Activated naive CD4-positive, alpha-beta T cell treated with anti-CD3 and anti-CD28 coated beads, Interleukin-2, amount 50 U/mL, for 16 hours (primary cell): ENCODE results near the gene OR4X2.
"Not testable (repeated sequence)": the region's sequence is repeated elsewhere in the genome, so short reads cannot be mapped to it uniquely, and the experiment has no call there.

ENCODE experiments used
- DNase-seq: peaks from one replicate; pipeline ENCODE4 v3.0.0-alpha.2; 2020

Gene OR4X2, protein sequence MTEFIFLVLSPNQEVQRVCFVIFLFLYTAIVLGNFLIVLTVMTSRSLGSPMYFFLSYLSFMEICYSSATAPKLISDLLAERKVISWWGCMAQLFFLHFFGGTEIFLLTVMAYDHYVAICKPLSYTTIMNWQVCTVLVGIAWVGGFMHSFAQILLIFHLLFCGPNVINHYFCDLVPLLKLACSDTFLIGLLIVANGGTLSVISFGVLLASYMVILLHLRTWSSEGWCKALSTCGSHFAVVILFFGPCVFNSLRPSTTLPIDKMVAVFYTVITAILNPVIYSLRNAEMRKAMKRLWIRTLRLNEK

DNA sequence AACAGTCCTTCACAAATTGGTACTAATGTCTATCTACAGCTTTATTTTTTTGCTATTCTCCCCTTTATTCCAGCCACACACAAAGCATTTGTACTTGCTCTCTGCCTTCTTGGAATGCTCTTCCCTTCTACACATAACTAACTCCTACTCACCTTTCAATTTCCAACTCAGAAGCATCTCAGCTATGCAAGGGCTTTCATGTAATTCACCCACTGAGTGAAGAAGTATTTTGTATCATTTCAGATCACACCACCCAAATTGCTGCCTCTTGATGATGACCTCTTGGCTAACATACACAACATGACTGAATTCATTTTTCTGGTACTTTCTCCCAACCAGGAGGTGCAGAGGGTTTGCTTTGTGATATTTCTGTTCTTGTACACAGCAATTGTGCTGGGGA lies at the start of gene OR4X2:
TSS of gene OR4X2 (plus strand) at position 301 of the 400 bp plus-strand sequence. CDS start at position 301, 0 bp downstream.
- no peak for DNase-seq

DNA sequence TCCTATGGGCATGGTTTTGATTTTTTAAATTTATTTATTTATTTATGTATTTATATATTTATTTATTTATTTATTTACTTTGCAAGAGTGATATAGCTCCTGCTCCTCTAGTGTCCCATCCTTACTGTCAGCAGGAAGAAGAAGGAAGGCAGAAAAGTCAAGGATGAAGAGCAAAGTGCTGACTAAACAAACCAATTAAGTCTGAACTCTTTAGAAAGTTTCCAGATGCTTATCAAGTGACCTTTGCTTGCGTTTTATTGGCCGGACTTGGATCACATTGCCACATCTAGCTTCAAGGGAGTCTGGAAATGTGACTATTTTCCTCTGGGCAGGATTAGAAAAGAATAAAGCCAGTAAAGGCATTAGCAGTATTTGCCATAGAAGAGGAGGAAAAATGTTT lies 37.0 kb upstream of the OR4X2 start:
- no peak for DNase-seq

DNA sequence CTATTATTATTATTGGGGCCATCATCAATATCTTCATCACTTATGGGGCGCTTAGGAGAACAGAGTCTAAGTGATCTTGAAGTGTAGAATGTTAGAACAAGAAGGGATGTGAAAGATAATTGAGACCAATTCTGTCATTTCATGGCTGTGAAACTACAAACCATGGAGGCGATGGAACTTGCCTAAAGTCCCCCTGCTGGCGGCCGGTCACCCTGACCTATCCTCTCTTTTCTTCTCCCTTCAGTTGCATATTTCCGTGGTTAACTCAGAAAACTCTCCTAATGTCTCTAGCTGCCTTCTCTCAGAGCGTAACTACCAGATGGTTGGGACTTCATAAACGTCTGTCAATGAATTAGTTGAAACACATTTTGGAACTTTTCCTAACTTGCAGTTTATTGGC lies 34.9 kb upstream of the OR4X2 start:
- DNase-seq = no peak

DNA sequence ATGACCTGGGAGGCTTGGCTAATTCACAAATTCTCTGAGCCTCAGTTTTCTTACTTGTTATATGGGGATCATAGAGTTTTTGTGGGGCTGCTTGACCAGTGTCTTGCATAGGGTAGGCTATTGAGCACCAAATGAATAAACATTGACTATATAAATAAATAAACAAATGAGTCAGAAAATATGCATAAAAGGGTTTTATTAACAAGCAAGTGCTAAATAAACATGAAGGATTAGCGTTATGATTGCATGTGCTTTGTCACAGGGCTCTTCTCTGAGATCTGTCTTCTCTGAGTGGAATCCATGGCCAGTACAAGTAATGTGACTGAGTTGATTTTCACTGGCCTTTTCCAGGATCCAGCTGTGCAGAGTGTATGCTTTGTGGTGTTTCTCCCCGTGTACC lies 28.4 kb upstream of the OR4X2 start, which contains the start of gene OR4B1:
TSS of gene OR4B1 (plus strand) at position 301 of the 400 bp plus-strand sequence. CDS start at position 301, 0 bp downstream.
- DNase-seq = no peak

DNA sequence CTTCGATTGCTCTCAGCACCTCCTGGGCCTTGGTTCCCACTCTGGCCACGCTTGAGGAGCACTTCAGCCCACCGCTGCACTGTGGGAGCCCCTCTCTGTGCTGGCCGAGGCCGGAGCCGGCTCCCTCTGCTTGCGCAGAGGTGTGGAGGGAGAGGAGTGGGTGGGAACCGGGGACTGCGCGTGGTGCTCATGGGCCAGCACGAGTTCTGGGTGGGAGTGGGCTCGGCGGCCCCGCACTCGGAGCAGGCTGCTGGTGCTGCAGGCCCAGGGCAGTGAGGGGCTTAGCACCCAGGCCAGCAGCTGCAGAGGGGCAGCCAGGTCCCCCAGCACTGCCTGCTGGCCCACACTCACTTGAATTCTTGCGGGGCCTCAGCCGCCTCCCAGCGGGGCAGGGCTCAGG lies 16.1 kb upstream of the OR4X2 start:
- no peak for DNase-seq

DNA sequence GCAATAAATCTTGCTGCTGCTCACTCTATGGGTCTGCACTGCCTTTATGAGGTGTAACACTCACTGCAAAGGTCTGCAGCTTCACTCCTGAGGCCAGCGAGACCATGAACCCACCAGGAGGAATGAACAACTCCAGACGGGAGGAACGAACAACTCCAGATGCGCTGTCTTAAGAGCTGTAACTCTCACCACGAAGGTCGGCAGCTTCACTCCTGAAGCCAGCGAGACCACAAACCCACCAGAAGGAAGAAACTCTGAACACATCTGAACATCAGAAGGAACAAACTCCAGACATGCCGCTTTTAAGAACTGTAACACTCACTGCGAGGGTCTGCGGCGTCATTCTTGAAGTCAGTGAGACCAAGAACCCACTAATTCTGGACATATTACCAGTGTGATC lies 14.8 kb upstream of the OR4X2 start:
- DNase-seq = not testable (repeated sequence)

DNA sequence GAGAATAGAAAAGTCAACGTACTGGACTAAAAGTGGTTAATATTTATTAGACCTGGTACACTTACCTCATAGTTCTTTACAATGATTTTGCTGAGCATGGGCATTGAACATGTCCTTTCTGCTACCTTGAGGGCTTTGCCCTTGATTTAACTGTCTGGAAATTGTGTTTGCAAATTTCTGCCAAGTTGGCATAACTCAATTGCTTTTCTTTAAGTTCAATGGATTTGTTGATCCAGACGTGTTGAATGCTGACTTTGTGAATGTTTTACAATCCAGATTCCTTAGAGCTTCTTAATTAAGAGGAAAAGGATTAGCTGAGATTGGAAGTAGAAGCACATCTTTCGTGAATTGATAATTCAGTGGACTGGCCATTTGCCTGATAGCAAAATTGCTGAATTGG lies 7.2 kb upstream of the OR4X2 start:
- DNase-seq = no peak

DNA sequence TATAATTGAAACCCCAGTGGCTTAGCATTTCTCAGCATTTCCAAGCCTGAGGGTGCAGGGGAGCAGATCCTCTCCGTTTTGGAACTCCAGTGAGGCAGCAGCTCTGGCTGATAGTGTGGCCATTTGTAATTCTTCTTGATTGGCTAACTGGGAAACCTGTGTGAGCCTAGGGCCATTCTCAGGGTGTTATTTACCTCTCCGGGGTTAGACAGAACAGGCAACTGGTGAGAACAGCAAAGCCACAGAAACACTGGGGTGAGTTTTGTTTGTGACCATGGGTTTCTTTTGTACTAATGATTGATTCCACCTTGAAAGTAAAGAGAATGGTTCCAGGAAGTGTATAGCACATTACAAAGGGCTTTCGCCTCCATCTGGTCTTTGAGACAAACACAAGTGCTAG lies 2.4 kb upstream of the OR4X2 start:
- no peak for DNase-seq

DNA sequence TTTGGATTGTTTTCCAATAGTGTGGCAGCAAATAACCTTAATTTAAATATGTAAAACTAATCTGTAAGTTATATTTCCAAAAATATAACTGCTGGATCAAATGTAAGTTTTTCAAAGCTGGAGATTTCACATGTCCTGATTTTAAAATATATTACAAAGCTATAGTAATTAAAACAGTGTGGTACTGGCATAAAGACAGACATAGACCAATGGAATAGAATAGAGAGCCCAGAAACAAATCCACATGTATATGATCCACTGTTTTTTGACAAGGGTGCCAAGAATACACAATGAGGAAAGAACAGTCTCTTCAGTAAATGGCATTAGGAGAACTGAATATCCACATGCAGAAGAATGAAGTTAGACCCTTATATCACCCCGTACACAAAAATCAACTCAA lies 4.0 kb downstream of the OR4X2 start:
- no peak for DNase-seq

DNA sequence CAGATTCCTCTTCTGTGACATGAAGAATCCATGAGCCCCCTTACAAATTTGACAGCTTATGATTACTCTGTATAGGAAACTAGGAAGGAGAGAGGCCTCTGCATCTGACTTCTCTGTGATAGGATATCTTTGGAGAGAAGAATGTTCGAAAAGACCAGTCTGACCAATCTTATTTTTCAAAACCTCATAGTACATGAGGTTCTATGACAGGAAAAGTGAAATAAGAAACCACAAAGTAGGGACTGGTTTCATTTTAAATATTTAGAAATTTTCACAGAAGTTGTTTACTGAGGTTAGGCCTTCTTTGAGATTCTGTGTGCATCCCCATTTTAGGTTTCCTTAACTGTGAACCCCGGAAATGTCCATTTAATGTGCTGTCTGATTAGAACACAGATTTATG lies 16.7 kb downstream of the OR4X2 start:
- no peak for DNase-seq

DNA sequence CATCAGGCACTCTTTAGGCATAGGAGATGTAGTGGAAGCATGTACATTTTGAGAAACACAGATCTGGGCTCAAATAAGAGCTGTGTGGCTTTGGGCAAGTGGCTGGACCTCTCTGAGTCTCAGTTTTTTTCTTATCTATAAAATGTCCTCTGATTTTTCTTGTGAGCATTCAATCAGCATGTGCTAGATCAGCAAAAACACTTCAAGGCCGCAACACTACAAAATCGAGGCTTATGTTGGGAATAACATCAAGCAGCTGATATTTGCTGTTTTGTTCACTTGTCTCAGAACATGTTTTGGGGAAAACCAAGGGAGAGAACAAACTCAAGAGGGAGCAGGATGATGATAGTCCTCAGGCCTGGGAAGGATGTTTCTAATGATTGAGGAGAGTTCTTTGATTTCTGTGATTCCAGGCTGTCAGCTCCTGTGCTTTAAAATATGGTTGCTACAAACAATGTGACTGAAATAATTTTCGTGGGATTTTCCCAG lies 18.6 kb downstream of the OR4X2 start, which contains the start of gene OR4X1:
TSS of gene OR4X1 (plus strand) at position 439 of the 489 bp plus-strand sequence. CDS start at position 439, 0 bp downstream.
- no peak for DNase-seq

DNA sequence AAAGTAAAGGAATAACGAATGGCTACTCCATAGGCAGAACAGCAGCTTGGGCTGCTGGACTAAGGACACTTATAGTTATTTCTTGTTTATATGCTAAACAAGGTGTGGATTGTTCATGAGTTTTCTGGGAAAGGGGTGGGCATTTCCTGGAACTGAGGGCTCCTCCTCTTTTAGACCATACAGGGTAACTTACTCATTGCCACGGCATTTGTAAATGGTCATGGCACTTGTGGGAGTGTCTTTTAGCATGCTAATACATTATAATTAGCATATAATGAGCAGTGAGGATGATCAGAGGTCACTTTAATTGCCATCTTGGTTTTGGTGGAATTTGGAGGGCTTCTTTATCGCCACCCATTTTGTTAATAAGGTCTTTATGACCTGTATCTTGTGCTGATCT lies 25.7 kb downstream of the OR4X2 start:
- no peak for DNase-seq

DNA sequence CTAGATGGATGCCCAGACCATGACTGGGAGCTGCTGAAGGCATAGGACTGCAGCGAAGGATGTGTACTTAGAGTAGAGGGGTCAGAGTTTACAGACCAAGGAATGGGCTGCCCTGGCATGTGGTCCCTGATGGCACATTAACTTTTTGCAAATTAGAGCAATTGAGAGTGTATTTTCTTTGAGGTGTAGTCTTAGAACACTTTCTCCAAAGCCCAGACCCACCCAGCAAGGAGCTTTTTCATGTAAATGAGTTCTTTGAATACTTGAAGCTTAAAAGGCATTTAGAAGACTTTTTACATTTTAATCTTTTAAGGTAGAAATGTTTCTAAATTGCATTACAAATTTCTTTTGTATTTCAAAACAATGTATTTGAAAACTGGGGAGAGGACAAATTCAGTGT lies 27.7 kb downstream of the OR4X2 start:
- DNase-seq = no peak
